A549 (cell line): ENCODE measurements around the gene AUTS2. TPM values are rescaled to one million over a fixed set of nuclear protein-coding genes. Genes with fewer than 3 reads are reported as not detected.

Source experiments
- ATAC-seq, 2 experiments: fragments of 200-7000 bp in 1 of 2; fragments of >200 bp in 1 of 2; cut with Nextera tagmentation in 1 of 2; cut with Tn5 transposase in 1 of 2; 3 replicates each; pipeline versions ENCODE4 v1.8.0 to v1.9.1; 2018 to 2020; ENCODE audit warnings: mild to moderate bottlenecking in 1 of 2, moderate library complexity in 1 of 2
- CTCF ChIA-PET: fragments of 300-600 bp; sonication (Branson Sonifier 250); formaldehyde crosslinking; extraction: SDS; loops from one replicate; lab custom pipeline; 2021; ENCODE audit warnings: antibody characterized with exemption, inconsistent platforms; lab: Yijun Ruan, JAX
- POLR2A ChIA-PET: fragments of 350-600 bp; formaldehyde crosslinking; extraction: SDS; loops from one replicate; lab custom pipeline; 2021; ENCODE audit warnings: antibody characterized with exemption, inconsistent platforms; lab: Yijun Ruan, JAX
- DNase-seq, 2 experiments: peaks; one replicate each; pipeline versions ENCODE4 v3.0.0 to v3.0.0-alpha.2; 2011 to 2016; ENCODE audit warnings: low read depth in 1 of 2, low spot score in 1 of 2
- FAIRE-seq: peaks from 2 replicates; lab custom pipeline; 2011; peaks lifted over from hg19 to GRCh38; lab: Jason Lieb, UNC
- H3K27ac ChIP-seq, 2 experiments: fragments of >200 bp; sonication (Bioruptor Twin); formaldehyde crosslinking; 3 replicates each; pipeline ENCODE4 v1.5.1; 2016 to 2017
- H3K4me1 ChIP-seq: fragments of >200 bp; sonication (Bioruptor Twin); formaldehyde crosslinking; 3 replicates; pipeline ENCODE4 v1.6.1; 2016
- H3K4me2 ChIP-seq: fragments of >200 bp; sonication (Bioruptor Twin); formaldehyde crosslinking; 3 replicates; pipeline ENCODE4 v1.6.1; 2016
- H3K4me3 ChIP-seq: fragments of >200 bp; sonication (Bioruptor Twin); formaldehyde crosslinking; 3 replicates; pipeline ENCODE4 v1.5.1; 2016
- H3K9me3 ChIP-seq: fragments of >200 bp; sonication (Bioruptor Twin); formaldehyde crosslinking; 3 replicates; pipeline ENCODE4 v1.6.1; 2016
- ATOH8 ChIP-seq: fragments of 250-450 bp; sonication (Bioruptor Pico); IDR thresholded peaks from 2 replicates; pipeline ENCODE4 v1.5.0; 2020; ENCODE audit warnings: low read depth, mild to moderate bottlenecking, moderate library complexity
- CTCF ChIP-seq: fragments of >200 bp; sonication (Bioruptor Twin); formaldehyde crosslinking; IDR thresholded peaks from 3 replicates; pipeline ENCODE4 v1.5.1; 2016
- E2F6 ChIP-seq: IDR thresholded peaks from 2 replicates; pipeline ENCODE4 v1.6.1; 2012; ENCODE audit warnings: low read depth, borderline replicate concordance
- EP300 ChIP-seq, 2 experiments: fragments of >200 bp; sonication (Bioruptor Twin); formaldehyde crosslinking; IDR thresholded peaks; 2 replicates in 1 of 2; 3 replicates in 1 of 2; pipeline ENCODE4 v1.6.1; 2016 to 2017
- FOSB ChIP-seq: fragments of 250-450 bp; sonication (Bioruptor Pico); IDR thresholded peaks from 2 replicates; pipeline ENCODE4 v1.5.0; 2020; ENCODE audit warnings: mild to moderate bottlenecking, moderate library complexity
- FOXS1 ChIP-seq: fragments of 250-450 bp; sonication (Bioruptor Pico); IDR thresholded peaks from 2 replicates; pipeline ENCODE4 v1.5.0; 2020; ENCODE audit warnings: mild to moderate bottlenecking, moderate library complexity
- GATA3 ChIP-seq: IDR thresholded peaks from 2 replicates; pipeline ENCODE4 v1.6.1; 2012; ENCODE audit warnings: borderline replicate concordance
- HOXB13 ChIP-seq: fragments of 250-450 bp; sonication (Bioruptor Pico); IDR thresholded peaks from 2 replicates; pipeline ENCODE4 v1.5.0; 2020; ENCODE audit warnings: low read depth, mild to moderate bottlenecking, moderate library complexity
- KDM1A ChIP-seq: fragments of 200-600 bp; sonication (generic); IDR thresholded peaks from 2 replicates; pipeline ENCODE4 v1.6.1; 2016; ENCODE audit warnings: low read depth, mild to moderate bottlenecking
- MAZ ChIP-seq: fragments of 150-350 bp; IDR thresholded peaks from 2 replicates; pipeline ENCODE4 v1.6.1; 2014; ENCODE audit warnings: antibody characterized with exemption, low read depth, low read length, borderline replicate concordance
- NFE2L2 ChIP-seq: fragments of 150-350 bp; conservative IDR thresholded peaks from 2 replicates; pipeline ENCODE4 v1.6.1; 2014; ENCODE audit warnings: low read length
- NPAS2 ChIP-seq: fragments of 250-450 bp; sonication (Bioruptor Pico); IDR thresholded peaks from 2 replicates; pipeline ENCODE4 v1.8.0; 2022; ENCODE audit warnings: mild to moderate bottlenecking, moderate library complexity, borderline replicate concordance
- PBX3 ChIP-seq: IDR thresholded peaks from 2 replicates; pipeline ENCODE4 v1.6.1; 2012
- POLR2A ChIP-seq: IDR thresholded peaks from 2 replicates; pipeline ENCODE4 v1.6.1; 2012; ENCODE audit warnings: mild to moderate bottlenecking, low read length
- POLR2AphosphoS2 ChIP-seq: conservative IDR thresholded peaks from 2 replicates; pipeline ENCODE4 v1.6.1; 2012; ENCODE audit warnings: low read length, improper control_type of control experiment, inconsistent platforms
- RAD21 ChIP-seq, 2 experiments: fragments of >200 bp in 1 of 2; sonication (Bioruptor Twin) in 1 of 2; formaldehyde crosslinking in 1 of 2; IDR thresholded peaks in 1 of 2; conservative IDR thresholded peaks in 1 of 2; 2 replicates in 1 of 2; 3 replicates in 1 of 2; pipeline ENCODE4 v1.6.1; 2012 to 2018; ENCODE audit warnings: inconsistent platforms in 1 of 2
- RARB ChIP-seq: fragments of 250-450 bp; sonication (Bioruptor Pico); IDR thresholded peaks from 2 replicates; pipeline ENCODE4 v1.8.0; 2021; ENCODE audit warnings: mild to moderate bottlenecking, moderate library complexity
- REST ChIP-seq: fragments of 200-600 bp; sonication (generic); IDR thresholded peaks from 2 replicates; pipeline ENCODE4 v1.6.1; 2016; ENCODE audit warnings: antibody characterized with exemption, mild to moderate bottlenecking, moderate library complexity
- RFX5 ChIP-seq: fragments of 450-650 bp; IDR thresholded peaks from 2 replicates; pipeline ENCODE4 v1.7.1; 2014; ENCODE audit warnings: antibody characterized with exemption, mild to moderate bottlenecking, moderate library complexity
- SMC3 ChIP-seq: fragments of >200 bp; sonication (Bioruptor Twin); formaldehyde crosslinking; IDR thresholded peaks from 3 replicates; pipeline ENCODE4 v1.6.1; 2018; ENCODE audit warnings: inconsistent platforms
- TFCP2L1 ChIP-seq: fragments of 250-450 bp; sonication (Bioruptor Pico); IDR thresholded peaks from 2 replicates; pipeline ENCODE4 v1.5.0; 2021; ENCODE audit warnings: mild to moderate bottlenecking
- USF2 ChIP-seq: fragments of 450-650 bp; IDR thresholded peaks from 2 replicates; pipeline ENCODE4 v1.6.1; 2014; ENCODE audit warnings: antibody characterized with exemption
- ZFP36 ChIP-seq: fragments of 450-650 bp; IDR thresholded peaks from 2 replicates; pipeline ENCODE4 v1.6.1; 2014; ENCODE audit warnings: borderline replicate concordance; ENCODE audit not compliant: partially characterized antibody
- WGBS: methylation state at CpG from one replicate; pipeline ENCODE4 v1.1.6; 2017; ENCODE audit errors: missing lambda C conversion rate; 5-methylcytosine and 5-hydroxymethylcytosine counted together
- polyA plus RNA-seq, 4 experiments: library from polyadenylated mRNA; depleted of rRNA in 3 of 4; stranded (reverse); fragments of >200 nt; fragmentation: RNase III in 1 of 4; extraction: RNeasy Plus Mini Kit Qiagen cat#74134 plus additional on column Dnase treatment in 1 of 4; gene quantifications; 2 replicates in 3 of 4; 3 replicates in 1 of 4; pipeline ENCODE4 v1.2.3, GENCODE V29; 2011 to 2017

Gene AUTS2
- polyA plus RNA-seq, 2 of the 4 experiments (the other 2 are of a cell fraction), result 1.6 to 3.6 TPM

- FAIRE-seq, result no peak
- H3K9me3 ChIP-seq, result 0 out of 3 replicates have a peak, but pooled peaks cover 3% of the 10 kb centered on the region
- no peak overlapping the region for H3K27ac ChIP-seq
- H3K4me2 ChIP-seq, result no peak overlapping the region
- no peak for DNase-seq
- ChIA-PET POLR2A (no interaction called here), CTCF (no interaction called here)
- no peaks in the 10 kb centered on the region for H3K4me1 ChIP-seq
- TF ChIP-seq MAZ (no peak), POLR2AphosphoS2 (no peak), FOSB (CRISPR knock-in tag) (no peak), KDM1A (no peak), EP300 (IDR thresholded peaks at IDR 0.05) (no peak), NFE2L2 (no peak), ATOH8 (CRISPR knock-in tag) (no peak), POLR2A (no peak), RAD21 (conservative IDR thresholded peaks at IDR 0.05 in 1 of 2, IDR thresholded peaks at IDR 0.05 in 1 of 2) (no peak), RFX5 (no peak), ZFP36 (no peak), SMC3 (no peak), REST (no peak), CTCF (no peak), USF2 (no peak), E2F6 (no peak)
- no peak for ATAC-seq
- no peak overlapping the region for H3K4me3 ChIP-seq
- WGBS, result 0% methylated on average over 1 of the region's 1 CpG
Measured at GRCh38 chr7:70036695-70037094, 438.4 kb downstream of the AUTS2 start.

- Histone ChIP-seq H3K9me3 (0 out of 3 replicates have a peak, but pooled peaks cover 2% of the 10 kb centered on the region), H3K4me2 (no peak overlapping the region), H3K27ac (no peak overlapping the region), H3K4me3 (no peak overlapping the region), H3K4me1 (no peaks in the 10 kb centered on the region)
- ChIA-PET CTCF (interaction anchor here (1.0 kb wide), 1 partner anchor 289 kb away, joined by 3 read pairs; no protein-coding TSS in a partner anchor), POLR2A (no interaction called here)
- no peak for DNase-seq
- no peak for FAIRE-seq
- no peak for ATAC-seq
- TF ChIP-seq PBX3 (no peak), RARB (no peak), GATA3 (no peak), TFCP2L1 (CRISPR knock-in tag) (no peak), CTCF (no peak), NPAS2 (CRISPR knock-in tag) (no peak), FOXS1 (CRISPR knock-in tag) (no peak), HOXB13 (CRISPR knock-in tag) (no peak)
- WGBS, result 22% methylated on average over 3 of the region's 3 CpGs
Measured at GRCh38 chr7:70037171-70037933, 439.1 kb downstream of the AUTS2 start.
